Measurements from ENCODE around the gene SPTBN2. TPM values are rescaled to one million over a fixed set of nuclear protein-coding genes. Genes with fewer than 3 reads are reported as not detected.
A peak's percentile ranks its signal among the peaks of the same experiment; 100 is the strongest.

SPTBN2 gene
- total and polyA plus RNA-seq, 2 donors (not counting 3 experiments of a cell fraction or from before 2014, with no cell fraction given), result 3.8 to 19.8 TPM

DNA sequence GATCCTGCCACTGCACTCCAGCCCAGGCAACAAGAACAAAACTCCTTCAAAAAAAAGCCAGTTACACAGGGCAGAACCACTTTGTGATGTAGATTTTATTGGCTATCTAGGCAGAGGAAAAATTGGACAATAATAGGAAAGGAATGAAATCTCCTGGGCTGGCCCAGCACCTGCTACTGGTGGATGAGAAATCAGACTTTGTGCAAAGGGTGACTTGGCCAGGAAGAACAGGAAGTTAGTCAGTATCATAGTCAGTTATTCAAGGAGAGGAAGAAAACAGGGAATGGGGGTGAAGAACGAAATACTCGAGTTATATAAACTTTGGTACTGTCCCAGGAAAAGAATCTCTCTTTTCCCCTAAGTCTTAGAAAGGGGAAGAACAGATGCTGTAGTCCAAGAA lies 11.0 kb upstream of the SPTBN2 start:
- ChIA-PET POLR2A (no interaction called here), CTCF (interaction anchor here (0.6 kb wide), 1 partner anchor 97 kb away, joined by 4 read pairs; no protein-coding TSS in a partner anchor)
- Histone ChIP-seq H3K36me3 (ENCODE audit: control insufficient read depth in 2 of 2, extremely low read depth in 1 of 2, insufficient read depth in 2 of 2, low read length in 2 of 2) (no peaks in the 10 kb centered on the region), H3K4me3 (replicated peaks in 1 of 3; ENCODE audit: insufficient read depth in 1 of 3, low read depth in 1 of 3, low read length in 3 of 3) (peak overlapping the region in 1 of 3 experiments; percentile 13), H3K27me3 (ENCODE audit: control insufficient read depth in 2 of 2, insufficient read depth in 2 of 2, low read length in 2 of 2) (no peaks in the 10 kb centered on the region), H2AFZ (ENCODE audit: low read depth, low read length) (peak overlapping the region; percentile 62), H3K9me3 (replicated peaks; ENCODE audit: control insufficient read depth, insufficient read depth, low read length) (no peaks in the 10 kb centered on the region), H3K79me2 (ENCODE audit: control insufficient read depth, insufficient read depth, low read length) (peaks cover 3% of the 10 kb centered on the region), H3K4me2 (ENCODE audit: insufficient read depth, low read length) (peak overlapping the region; percentile 24), H3K9ac (replicated peaks; ENCODE audit: extremely low read depth, insufficient read depth, low read length) (no peak overlapping the region), H3K9me1 (replicated peaks; ENCODE audit: control insufficient read depth, extremely low read depth, insufficient read depth, low read length) (no peaks in the 10 kb centered on the region), H3K27ac (ENCODE audit: insufficient read depth, low read depth, low read length) (no peak overlapping the region), H3K4me1 (ENCODE audit: control insufficient read depth, extremely low read depth, insufficient read depth, low read length) (peaks cover 16% of the 10 kb centered on the region), H4K20me1 (replicated peaks; ENCODE audit: control insufficient read depth, extremely low read depth, insufficient read depth, low read length) (no peaks in the 10 kb centered on the region)
- DNase-seq (ENCODE audit: low read depth, low spot score) (peak; percentile 58), FAIRE-seq (peak; percentile 97)
- dilution Hi-C loops (cut with MboI; ENCODE audit: extremely low pct_ligation_motif_present, low sequenced_read_pairs) (no loop called here), intact Hi-C loops (cut with micrococcal nuclease) (no loop called here)
- TF ChIP-seq JUN (IDR thresholded peaks at IDR 0.05; ENCODE audit: borderline replicate concordance, insufficient read depth, insufficient read length, low read depth), result no peak
- TF ChIP-seq FOS (IDR thresholded peaks at IDR 0.05; ENCODE audit: borderline replicate concordance, insufficient read depth, low read length), result peak; percentile 75
- no peak for TF ChIP-seq GATA2 (IDR thresholded peaks at IDR 0.05; ENCODE audit: insufficient read depth, insufficient read length, low read depth, low read length)
- no peak for TF ChIP-seq EZH2 (IDR thresholded peaks at IDR 0.05; ENCODE audit: borderline replicate concordance, low read depth, low read length, severe bottlenecking)
- TF ChIP-seq, protein P1, sequence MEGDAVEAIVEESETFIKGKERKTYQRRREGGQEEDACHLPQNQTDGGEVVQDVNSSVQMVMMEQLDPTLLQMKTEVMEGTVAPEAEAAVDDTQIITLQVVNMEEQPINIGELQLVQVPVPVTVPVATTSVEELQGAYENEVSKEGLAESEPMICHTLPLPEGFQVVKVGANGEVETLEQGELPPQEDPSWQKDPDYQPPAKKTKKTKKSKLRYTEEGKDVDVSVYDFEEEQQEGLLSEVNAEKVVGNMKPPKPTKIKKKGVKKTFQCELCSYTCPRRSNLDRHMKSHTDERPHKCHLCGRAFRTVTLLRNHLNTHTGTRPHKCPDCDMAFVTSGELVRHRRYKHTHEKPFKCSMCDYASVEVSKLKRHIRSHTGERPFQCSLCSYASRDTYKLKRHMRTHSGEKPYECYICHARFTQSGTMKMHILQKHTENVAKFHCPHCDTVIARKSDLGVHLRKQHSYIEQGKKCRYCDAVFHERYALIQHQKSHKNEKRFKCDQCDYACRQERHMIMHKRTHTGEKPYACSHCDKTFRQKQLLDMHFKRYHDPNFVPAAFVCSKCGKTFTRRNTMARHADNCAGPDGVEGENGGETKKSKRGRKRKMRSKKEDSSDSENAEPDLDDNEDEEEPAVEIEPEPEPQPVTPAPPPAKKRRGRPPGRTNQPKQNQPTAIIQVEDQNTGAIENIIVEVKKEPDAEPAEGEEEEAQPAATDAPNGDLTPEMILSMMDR (IDR thresholded peaks at IDR 0.05; ENCODE audit: extremely low read depth in 1 of 2, insufficient read depth in 1 of 2, low read depth in 1 of 2, low read length in 2 of 2), result no peak
- peak; percentile 51 for TF ChIP-seq POLR2AphosphoS5 (IDR thresholded peaks at IDR 0.05; ENCODE audit: insufficient read depth, low read depth, low read length)
- no peak for TF ChIP-seq MYC (IDR thresholded peaks at IDR 0.05; ENCODE audit: low read depth, low read length)
- no peak for TF ChIP-seq POLR2A (IDR thresholded peaks at IDR 0.05; ENCODE audit: low read depth, low read length)
- TF ChIP-seq, protein P2, sequence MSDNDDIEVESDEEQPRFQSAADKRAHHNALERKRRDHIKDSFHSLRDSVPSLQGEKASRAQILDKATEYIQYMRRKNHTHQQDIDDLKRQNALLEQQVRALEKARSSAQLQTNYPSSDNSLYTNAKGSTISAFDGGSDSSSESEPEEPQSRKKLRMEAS (IDR thresholded peaks at IDR 0.05; ENCODE audit: insufficient read depth, insufficient read length), result no peak
- no TSS peak for BruUV-seq (replicated peaks)

Measured in endothelial cell of umbilical vein (primary cell).